Esophagus (tissue), 2 donors: ENCODE results near the gene UST. TPM values are rescaled to one million over a fixed set of nuclear protein-coding genes. Genes with fewer than 3 reads are reported as not detected.
"Not testable (repeated sequence)": the region's sequence is repeated elsewhere in the genome, so short reads cannot be mapped to it uniquely, and the experiment has no call there.

Experiments used
- H3K27ac ChIP-seq, 2 donors: one replicate each; pipeline ENCODE4 v1.5.1; 2013; ENCODE audit warnings: low read depth in 2 of 2, mild to moderate bottlenecking in 2 of 2, inconsistent platforms in 1 of 2, low read length in 1 of 2, moderate library complexity in 1 of 2
- H3K27me3 ChIP-seq, 2 donors: one replicate each; pipeline ENCODE4 v1.6.1; 2013; ENCODE audit warnings: low read length in 2 of 2, control low read depth in 1 of 2, mild to moderate bottlenecking in 1 of 2; ENCODE audit not compliant: insufficient read depth in 2 of 2, control insufficient read depth in 1 of 2
- H3K36me3 ChIP-seq, 2 donors: one replicate each; pipeline ENCODE4 v1.6.1; 2013; ENCODE audit warnings: low read length in 1 of 2; ENCODE audit not compliant: control insufficient read depth in 2 of 2, insufficient read depth in 2 of 2
- H3K4me1 ChIP-seq, 2 donors: one replicate each; pipeline ENCODE4 v1.6.1; 2013; ENCODE audit warnings: low read length in 1 of 2; ENCODE audit not compliant: control insufficient read depth in 2 of 2, insufficient read depth in 2 of 2
- H3K4me3 ChIP-seq, 2 donors: one replicate each; pipeline ENCODE4 v1.5.1; 2013; ENCODE audit warnings: low read length in 2 of 2, mild to moderate bottlenecking in 2 of 2, low read depth in 1 of 2, moderate library complexity in 1 of 2
- H3K9me3 ChIP-seq, 2 donors: one replicate each; pipeline ENCODE4 v1.6.1; 2013; ENCODE audit warnings: mild to moderate bottlenecking in 2 of 2, low read depth in 1 of 2, low read length in 1 of 2, moderate library complexity in 1 of 2; ENCODE audit not compliant: control insufficient read depth in 2 of 2, insufficient read depth in 1 of 2
- WGBS, 2 donors: extraction: QIAGEN DNeasy Blood & Tissue Kit; methylation state at CpG; one replicate each; pipeline ENCODE4 v1.1.7; 2013; 5-methylcytosine and 5-hydroxymethylcytosine counted together
- polyA plus RNA-seq, 2 donors: library from polyadenylated mRNA; stranded (reverse); fragments of 200-250 nt; gene quantifications; one replicate each; pipeline ENCODE4 v1.2.3, GENCODE V29; 2013
- donor health status: healthy with polysubstance abuse.
- donor health status: Bipolar disorder and iron deficiency.

The UST gene
- polyA plus RNA-seq, 2 donors, result 1.7 to 2.4 TPM

DNA sequence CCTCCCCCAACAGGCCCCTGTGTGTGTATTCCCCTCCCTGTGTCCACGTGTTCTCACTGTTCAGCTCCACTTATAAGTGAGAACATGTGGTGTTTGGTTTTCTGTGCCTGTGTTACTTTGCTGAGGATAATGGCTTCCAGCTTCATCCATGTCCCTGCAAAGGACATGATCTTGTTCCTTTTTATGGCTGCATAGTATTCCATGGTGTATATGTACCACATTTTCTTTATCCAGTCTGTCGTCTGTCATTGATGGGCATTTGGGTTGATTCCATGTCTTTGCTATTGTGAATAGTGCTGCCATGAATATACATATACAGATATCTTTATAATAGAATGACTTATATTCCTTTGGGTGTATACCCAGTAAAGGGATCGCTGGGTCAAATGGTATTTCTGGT, 106.3 kb downstream of the UST start:
- not testable (repeated sequence) for H3K27me3 ChIP-seq, H3K27ac ChIP-seq, H3K36me3 ChIP-seq, H3K4me1 ChIP-seq, H3K4me3 ChIP-seq, H3K9me3 ChIP-seq
- 94 to 99% methylated on average over 3 of the region's 3 CpGs for WGBS, 2 donors

DNA sequence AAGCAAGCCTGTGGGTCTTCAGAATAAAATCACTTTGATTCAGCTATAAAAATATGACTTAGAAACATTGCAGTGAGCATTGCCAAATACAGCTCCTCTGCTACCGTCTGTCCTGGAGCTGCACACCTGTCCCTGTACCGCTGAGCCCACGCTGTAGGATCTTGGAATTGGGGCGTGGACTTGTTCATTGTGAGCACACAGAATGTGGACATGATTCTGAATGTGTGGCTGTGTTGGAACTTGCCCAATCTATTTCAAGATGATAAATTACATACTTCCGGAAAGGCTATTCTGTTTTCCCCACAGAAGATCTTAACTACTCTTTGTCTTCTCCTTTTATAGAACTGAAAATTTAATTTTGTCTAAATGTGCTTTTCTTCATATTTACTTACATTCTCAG, 107.3 kb downstream of the UST start:
- Histone ChIP-seq H3K9me3 (no peaks in the 10 kb centered on the region), H3K27me3 (no peaks in the 10 kb centered on the region), H3K27ac (no peak overlapping the region), H3K36me3 (no peaks in the 10 kb centered on the region), H3K4me1 (no peaks in the 10 kb centered on the region), H3K4me3 (no peak overlapping the region)
- 16 to 17% methylated on average over 5 of the region's 5 CpGs for WGBS, 2 donors

- no peak overlapping the region for H3K4me3 ChIP-seq
- WGBS, 2 donors, result 77 to 84% methylated on average over 11 of the region's 11 CpGs
- no peak overlapping the region for H3K27ac ChIP-seq
- H3K27me3 ChIP-seq, result no peaks in the 10 kb centered on the region
- no peaks in the 10 kb centered on the region for H3K9me3 ChIP-seq
- no peaks in the 10 kb centered on the region for H3K36me3 ChIP-seq
- H3K4me1 ChIP-seq, result no peaks in the 10 kb centered on the region
Observed at GRCh38 chr6:148854992-148855391, 108.2 kb downstream of the UST start.

GRCh38 chr6:148855744-148856143, 108.9 kb downstream of the UST start:
- Histone ChIP-seq H3K27me3 (no peaks in the 10 kb centered on the region), H3K4me1 (no peaks in the 10 kb centered on the region), H3K27ac (no peak overlapping the region), H3K9me3 (no peaks in the 10 kb centered on the region), H3K36me3 (no peaks in the 10 kb centered on the region), H3K4me3 (no peak overlapping the region)
- WGBS, 2 donors, result 87 to 89% methylated on average over 7 of the region's 7 CpGs

DNA sequence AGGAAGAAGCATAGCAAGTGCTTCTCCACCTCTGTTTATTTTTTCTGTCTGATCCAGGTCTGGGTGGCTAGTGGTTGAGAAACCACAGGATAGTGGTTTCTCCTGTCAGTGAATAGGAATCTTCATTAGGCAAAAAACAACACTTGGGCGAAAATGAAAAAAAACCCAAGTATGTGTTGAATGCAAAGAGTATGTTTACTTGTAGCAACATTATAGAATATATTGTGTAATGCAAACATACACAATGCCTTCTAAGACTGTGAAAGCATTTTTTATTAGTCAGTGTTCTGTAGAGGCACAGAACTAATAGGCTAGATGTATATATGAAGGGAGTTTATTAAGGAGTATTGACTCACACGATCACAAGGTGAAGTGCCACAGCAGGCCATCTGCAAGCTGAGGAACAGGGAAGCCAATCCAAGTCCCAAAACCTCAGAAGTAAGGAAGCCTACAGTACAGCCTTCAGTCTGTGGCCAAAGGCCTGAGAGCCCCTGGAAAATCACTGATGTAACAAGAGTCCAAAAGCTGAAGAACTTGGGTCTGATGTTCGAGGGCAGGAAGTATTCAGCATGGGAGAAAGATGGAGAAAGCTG, 111.1 kb downstream of the UST start:
- Histone ChIP-seq H3K9me3 (no peaks in the 10 kb centered on the region), H3K4me1 (no peaks in the 10 kb centered on the region), H3K27me3 (no peaks in the 10 kb centered on the region), H3K27ac (no peak overlapping the region), H3K36me3 (no peaks in the 10 kb centered on the region), H3K4me3 (no peak overlapping the region)
- 72 to 73% methylated on average over 3 of the region's 3 CpGs for WGBS, 2 donors

DNA sequence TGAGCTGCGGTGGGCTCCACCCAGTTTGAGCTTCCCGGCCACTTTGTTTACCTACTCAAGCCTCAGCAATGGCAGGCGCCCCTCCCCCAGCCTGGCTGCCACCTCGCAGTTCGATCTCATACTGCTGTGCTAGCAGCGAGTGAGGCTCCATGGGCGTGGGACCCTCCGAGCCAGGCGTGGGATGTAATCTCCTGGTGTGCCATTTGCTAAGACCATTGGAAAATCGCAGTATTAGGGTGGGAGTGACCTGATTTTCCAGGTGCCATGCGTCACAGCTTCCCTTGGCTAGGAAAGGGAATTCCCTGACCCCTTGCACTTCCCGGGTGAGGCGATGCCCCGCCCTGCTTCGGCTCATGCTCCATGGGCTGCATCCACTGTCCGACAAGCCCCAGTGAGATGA, 117.3 kb downstream of the UST start:
- not testable (repeated sequence) for H3K4me1 ChIP-seq, H3K9me3 ChIP-seq, H3K27ac ChIP-seq, H3K4me3 ChIP-seq, H3K36me3 ChIP-seq, H3K27me3 ChIP-seq
- 85 to 86% methylated on average over 15 to 16 of the region's 16 CpGs for WGBS, 2 donors

DNA sequence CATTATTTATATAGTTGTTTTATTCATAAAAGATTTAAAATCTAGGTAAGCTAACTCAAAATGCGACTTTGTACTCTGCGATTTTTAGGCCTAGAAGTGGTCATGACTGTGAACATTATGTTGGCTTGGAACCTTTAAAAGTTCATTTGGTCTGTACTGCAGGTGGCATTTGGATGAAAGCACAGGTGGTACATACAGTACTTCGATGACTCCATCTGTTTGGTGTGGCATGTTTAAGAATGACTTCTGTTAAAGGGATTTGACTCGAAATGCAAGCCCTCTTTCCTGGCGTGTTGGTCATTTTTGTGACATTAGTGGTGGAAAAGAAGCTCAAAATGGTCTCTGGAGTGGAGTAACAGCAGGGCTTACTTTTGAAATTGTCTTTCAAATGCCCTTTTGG, 118.1 kb downstream of the UST start:
- H3K4me1 ChIP-seq, result peaks cover 0 to 3% of the 10 kb centered on the region in 2 donors
- no peaks in the 10 kb centered on the region for H3K36me3 ChIP-seq
- no peaks in the 10 kb centered on the region for H3K9me3 ChIP-seq
- 78 to 90% methylated on average over 5 of the region's 5 CpGs for WGBS, 2 donors
- no peak overlapping the region for H3K4me3 ChIP-seq
- no peak overlapping the region for H3K27ac ChIP-seq
- no peaks in the 10 kb centered on the region for H3K27me3 ChIP-seq

GRCh38 chr6:148866657-148867268, 119.9 kb downstream of the UST start:
- Histone ChIP-seq H3K9me3 (no peaks in the 10 kb centered on the region), H3K27me3 (no peaks in the 10 kb centered on the region), H3K4me1 (peaks cover 0 to 5% of the 10 kb centered on the region in 2 donors), H3K36me3 (no peaks in the 10 kb centered on the region), H3K27ac (no peak overlapping the region), H3K4me3 (no peak overlapping the region)
- WGBS, 2 donors, result 84 to 90% methylated on average over 5 of the region's 5 CpGs

- Histone ChIP-seq H3K27ac (no peak overlapping the region), H3K27me3 (no peaks in the 10 kb centered on the region)
Observed at GRCh38 chr6:148867862-148868261, 121.0 kb downstream of the UST start.

DNA sequence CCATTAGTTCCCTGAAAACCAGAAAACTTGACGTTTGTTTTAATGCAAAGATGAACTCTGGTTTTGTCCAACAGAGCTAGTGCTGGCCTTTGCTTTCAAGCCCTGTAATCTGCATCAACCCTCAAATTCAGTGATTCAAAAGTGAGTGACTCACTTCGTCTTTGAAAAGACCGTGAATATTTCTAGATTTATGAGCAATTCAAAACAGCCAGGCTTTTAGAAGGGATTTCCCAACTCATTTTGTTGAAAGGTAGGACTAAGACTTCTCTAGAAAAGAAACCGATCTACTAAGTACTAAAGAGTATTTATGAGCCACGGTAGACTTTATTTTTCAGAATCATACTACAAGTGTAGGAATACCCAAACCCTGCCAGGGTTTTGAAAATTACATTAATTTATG, 121.5 kb downstream of the UST start:
- no peaks in the 10 kb centered on the region for H3K27me3 ChIP-seq
- no peaks in the 10 kb centered on the region for H3K9me3 ChIP-seq
- H3K4me1 ChIP-seq, result peaks cover 0 to 5% of the 10 kb centered on the region in 2 donors
- 49 to 64% methylated on average over 5 of the region's 5 CpGs for WGBS, 2 donors
- H3K4me3 ChIP-seq, result no peak overlapping the region
- no peaks in the 10 kb centered on the region for H3K36me3 ChIP-seq
- no peak overlapping the region for H3K27ac ChIP-seq

More at GRCh38 chr6:148867862-148868261, 121.0 kb downstream of the UST start:
- Histone ChIP-seq H3K4me1 (peaks cover 0 to 5% of the 10 kb centered on the region in 2 donors), H3K9me3 (no peaks in the 10 kb centered on the region), H3K4me3 (no peak overlapping the region), H3K36me3 (no peaks in the 10 kb centered on the region)
